Thoracic aorta (tissue), 2 donors: Measurements from ENCODE around the gene BCAS1. TPM values are rescaled to one million over a fixed set of nuclear protein-coding genes. Genes with fewer than 3 reads are reported as not detected.
"Not testable (repeated sequence)": the region's sequence is repeated elsewhere in the genome, so short reads cannot be mapped to it uniquely, and the experiment has no call there.

ENCODE experiments used
- ATAC-seq: fragments of 150-250 bp; one replicate; pipeline ENCODE4 v1.8.0; 2017; ENCODE audit warnings: low read depth; ENCODE audit not compliant: insufficient number of reproducible peaks, low FRiP score
- DNase-seq: peaks from one replicate; pipeline ENCODE4 v3.0.0-alpha.2; 2020; ENCODE audit warnings: low spot score
- H3K27ac ChIP-seq, 2 donors: fragments of 200-600 bp; sonication (generic); 1 replicate in 1 of 2; 2 replicates in 1 of 2; pipeline ENCODE4 v1.5.1; 2016; ENCODE audit warnings: mild to moderate bottlenecking in 2 of 2, moderate library complexity in 2 of 2
- H3K27me3 ChIP-seq: fragments of 200-600 bp; sonication (generic); replicated peaks from 2 replicates; pipeline ENCODE4 v1.6.0; 2016; ENCODE audit warnings: mild to moderate bottlenecking; ENCODE audit not compliant: insufficient read depth
- H3K36me3 ChIP-seq: fragments of 200-600 bp; sonication (generic); one replicate; pipeline ENCODE4 v1.5.1; 2016
- H3K4me1 ChIP-seq, 2 donors: fragments of 200-600 bp; sonication (generic); 1 replicate in 1 of 2; 2 replicates in 1 of 2; pipeline versions ENCODE4 v1.5.1 to v1.6.0; 2016; ENCODE audit warnings: low read depth in 2 of 2, mild to moderate bottlenecking in 1 of 2; ENCODE audit not compliant: control insufficient read depth in 1 of 2
- H3K4me3 ChIP-seq: fragments of 200-600 bp; sonication (generic); 2 replicates; pipeline ENCODE4 v1.5.1; 2016; ENCODE audit warnings: mild to moderate bottlenecking
- H3K9me3 ChIP-seq: fragments of 200-600 bp; sonication (generic); 2 replicates; pipeline ENCODE4 v1.5.1; 2016
- CTCF ChIP-seq: fragments of 200-600 bp; sonication (generic); IDR thresholded peaks from one replicate; pipeline ENCODE4 v1.5.1; 2019; ENCODE audit warnings: antibody characterized with exemption
- total RNA-seq, 2 donors: library from RNA; depleted of rRNA; stranded (reverse); fragments of >200 nt; gene quantifications; one replicate each; pipeline versions ENCODE4 v1.1.0 to v1.2.3, GENCODE V29; 2016

Gene BCAS1
- total RNA-seq, 2 donors from 2014 or later = under 0.01 to 3.6 TPM

GRCh38 chr20:54017846-54018245 lies 52.5 kb downstream of the BCAS1 start:
- Histone ChIP-seq H3K9me3 (no peaks in the 10 kb centered on the region), H3K27ac (no peak overlapping the region), H3K4me3 (no peak overlapping the region), H3K4me1 (no peaks in the 10 kb centered on the region), H3K27me3 (no peaks in the 10 kb centered on the region), H3K36me3 (no peaks in the 10 kb centered on the region)
- DNase-seq (no peak), ATAC-seq (no peak)
- TF ChIP-seq CTCF = no peak

GRCh38 chr20:54015496-54015895 lies 54.9 kb downstream of the BCAS1 start:
- H3K9me3 ChIP-seq = no peaks in the 10 kb centered on the region
- TF ChIP-seq CTCF = no peak
- no peaks in the 10 kb centered on the region for H3K27me3 ChIP-seq
- H3K4me3 ChIP-seq = no peak overlapping the region
- ATAC-seq (no peak), DNase-seq (no peak)
- H3K36me3 ChIP-seq = no peaks in the 10 kb centered on the region
- H3K27ac ChIP-seq = no peak overlapping the region
- no peaks in the 10 kb centered on the region for H3K4me1 ChIP-seq

- ATAC-seq = no peak
- TF ChIP-seq CTCF = no peak
These were observed 56.0 kb downstream of the BCAS1 start for GRCh38 chr20:54014293-54014926.

GRCh38 chr20:54013471-54013870 lies 56.9 kb downstream of the BCAS1 start:
- no peaks in the 10 kb centered on the region for H3K9me3 ChIP-seq
- no peaks in the 10 kb centered on the region for H3K4me1 ChIP-seq
- ATAC-seq = no peak
- no peaks in the 10 kb centered on the region for H3K27me3 ChIP-seq
- no peaks in the 10 kb centered on the region for H3K36me3 ChIP-seq
- no peak for TF ChIP-seq CTCF
- no peak for DNase-seq
- no peak overlapping the region for H3K27ac ChIP-seq
- no peak overlapping the region for H3K4me3 ChIP-seq

More at GRCh38 chr20:54014293-54014926, 56.0 kb downstream of the BCAS1 start:
- H3K27ac ChIP-seq = no peak overlapping the region
- no peaks in the 10 kb centered on the region for H3K9me3 ChIP-seq
- no peak for DNase-seq
- no peaks in the 10 kb centered on the region for H3K27me3 ChIP-seq
- no peak overlapping the region for H3K4me3 ChIP-seq
- H3K36me3 ChIP-seq = no peaks in the 10 kb centered on the region
- no peaks in the 10 kb centered on the region for H3K4me1 ChIP-seq

GRCh38 chr20:54011346-54011745 lies 59.0 kb downstream of the BCAS1 start:
- ATAC-seq = no peak
- no peak for DNase-seq
- no peaks in the 10 kb centered on the region for H3K4me1 ChIP-seq
- H3K27ac ChIP-seq = no peak overlapping the region
- H3K36me3 ChIP-seq = no peaks in the 10 kb centered on the region
- H3K9me3 ChIP-seq = no peaks in the 10 kb centered on the region
- no peak overlapping the region for H3K4me3 ChIP-seq
- no peaks in the 10 kb centered on the region for H3K27me3 ChIP-seq
- TF ChIP-seq CTCF = no peak

- not testable (repeated sequence) for H3K4me3 ChIP-seq, H3K9me3 ChIP-seq, H3K4me1 ChIP-seq, DNase-seq, ATAC-seq, H3K36me3 ChIP-seq, H3K27me3 ChIP-seq, H3K27ac ChIP-seq
These were observed 64.2 kb downstream of the BCAS1 start for GRCh38 chr20:54006216-54006615.
